Esophagus muscularis mucosa (tissue), 4 donors: ENCODE data around the gene GAREM1. TPM values are rescaled to one million over a fixed set of nuclear protein-coding genes. Genes with fewer than 3 reads are reported as not detected.

Source experiments
- DNase-seq: peaks from one replicate; pipeline ENCODE4 v3.0.0-alpha.2; 2017; ENCODE audit errors: extremely low spot score
- H3K27ac ChIP-seq, 4 donors: fragments of 200-600 bp; sonication (generic); replicated peaks in 1 of 4; 1 replicate in 3 of 4; 2 replicates in 1 of 4; pipeline ENCODE4 v1.5.1; 2016 to 2019; ENCODE audit warnings: mild to moderate bottlenecking in 1 of 4
- H3K27me3 ChIP-seq, 4 donors: fragments of 200-600 bp; sonication (generic); one replicate each; pipeline versions ENCODE4 v1.5.1 to v1.6.0; 2016 to 2019
- H3K36me3 ChIP-seq, 4 donors: fragments of 200-600 bp; sonication (generic); one replicate each; pipeline ENCODE4 v1.5.1; 2016 to 2019
- H3K4me1 ChIP-seq, 4 donors: fragments of 200-600 bp; sonication (generic); one replicate each; pipeline ENCODE4 v1.5.1; 2016 to 2019
- H3K4me3 ChIP-seq, 4 donors: fragments of 200-600 bp; sonication (generic); 1 replicate in 2 of 4; 2 replicates in 2 of 4; pipeline ENCODE4 v1.5.1; 2016 to 2019; ENCODE audit warnings: mild to moderate bottlenecking in 4 of 4, moderate library complexity in 1 of 4
- H3K9me3 ChIP-seq, 4 donors: fragments of 200-600 bp; sonication (generic); 1 replicate in 3 of 4; 2 replicates in 1 of 4; pipeline ENCODE4 v1.5.1; 2016 to 2019
- EP300 ChIP-seq: sonication (generic); formaldehyde crosslinking; IDR thresholded peaks from one replicate; pipeline ENCODE4 v1.6.1; 2017; ENCODE audit warnings: antibody characterized with exemption
- POLR2A ChIP-seq: fragments of 450-650 bp; IDR thresholded peaks from one replicate; pipeline ENCODE4 v1.6.1; 2017; ENCODE audit warnings: antibody characterized with exemption, moderate library complexity, mild to moderate bottlenecking, low read depth
- POLR2AphosphoS5 ChIP-seq, 2 donors: sonication (generic); formaldehyde crosslinking; IDR thresholded peaks; one replicate each; pipeline ENCODE4 v1.6.1; 2017; ENCODE audit warnings: antibody characterized with exemption in 2 of 2
- WGBS: methylation state at CpG from one replicate; pipeline ENCODE4 v1.1.5; 2018; 5-methylcytosine and 5-hydroxymethylcytosine counted together
- intact Hi-C: fragments of 100-400 bp; cut with DNase I; formaldehyde crosslinking; loops from one replicate; pipeline ENCODE4 v1.15.1; 2023
- total RNA-seq, 4 donors: library from RNA; depleted of rRNA; stranded (reverse); fragments of >200 nt; gene quantifications; one replicate each; pipeline versions ENCODE4 v1.1.0 to v1.2.1, GENCODE V29; 2016
- TF ChIP-seq, protein P1 (sequence below), 3 experiments: fragments of 200-600 bp in 2 of 3; fragments of 450-650 bp in 1 of 3; sonication (generic) in 2 of 3; IDR thresholded peaks; one replicate each; pipeline ENCODE4 v1.5.1; 2017 to 2019; ENCODE audit warnings: antibody characterized with exemption in 3 of 3, mild to moderate bottlenecking in 2 of 3, moderate library complexity in 1 of 3

Gene GAREM1
- total RNA-seq, 4 donors from 2014 or later, result 7.0 to 11.6 (median 9.8) TPM

GRCh38 chr18:32276256-32276655, 194.4 kb downstream of the GAREM1 start:
- Histone ChIP-seq H3K27me3 (no peaks in the 10 kb centered on the region), H3K27ac (no peak overlapping the region), H3K4me3 (no peak overlapping the region), H3K9me3 (no peaks in the 10 kb centered on the region), H3K4me1 (peaks cover 0 to 28% (median 17%) of the 10 kb centered on the region in 4 donors), H3K36me3 (no peaks in the 10 kb centered on the region)
- no peak for DNase-seq
- intact Hi-C loops, result loop anchor here (2.0 kb wide), 1 partner anchor 275 kb away; no protein-coding TSS in a partner anchor
- 97% methylated on average over 2 of the region's 2 CpGs for WGBS
- TF ChIP-seq POLR2AphosphoS5 (IDR thresholded peaks at IDR 0.05) (no peak), POLR2A (no peak), EP300 (no peak)
- TF ChIP-seq, protein P1, sequence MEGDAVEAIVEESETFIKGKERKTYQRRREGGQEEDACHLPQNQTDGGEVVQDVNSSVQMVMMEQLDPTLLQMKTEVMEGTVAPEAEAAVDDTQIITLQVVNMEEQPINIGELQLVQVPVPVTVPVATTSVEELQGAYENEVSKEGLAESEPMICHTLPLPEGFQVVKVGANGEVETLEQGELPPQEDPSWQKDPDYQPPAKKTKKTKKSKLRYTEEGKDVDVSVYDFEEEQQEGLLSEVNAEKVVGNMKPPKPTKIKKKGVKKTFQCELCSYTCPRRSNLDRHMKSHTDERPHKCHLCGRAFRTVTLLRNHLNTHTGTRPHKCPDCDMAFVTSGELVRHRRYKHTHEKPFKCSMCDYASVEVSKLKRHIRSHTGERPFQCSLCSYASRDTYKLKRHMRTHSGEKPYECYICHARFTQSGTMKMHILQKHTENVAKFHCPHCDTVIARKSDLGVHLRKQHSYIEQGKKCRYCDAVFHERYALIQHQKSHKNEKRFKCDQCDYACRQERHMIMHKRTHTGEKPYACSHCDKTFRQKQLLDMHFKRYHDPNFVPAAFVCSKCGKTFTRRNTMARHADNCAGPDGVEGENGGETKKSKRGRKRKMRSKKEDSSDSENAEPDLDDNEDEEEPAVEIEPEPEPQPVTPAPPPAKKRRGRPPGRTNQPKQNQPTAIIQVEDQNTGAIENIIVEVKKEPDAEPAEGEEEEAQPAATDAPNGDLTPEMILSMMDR (IDR thresholded peaks at IDR 0.05), result no peak

GRCh38 chr18:32275221-32275620, 195.5 kb downstream of the GAREM1 start:
- Histone ChIP-seq H3K9me3 (no peaks in the 10 kb centered on the region), H3K36me3 (peaks cover 0 to 3% (median under 1%) of the 10 kb centered on the region in 4 donors), H3K4me3 (no peak overlapping the region), H3K4me1 (peaks cover 0 to 18% (median 7%) of the 10 kb centered on the region in 4 donors), H3K27ac (no peak overlapping the region), H3K27me3 (no peaks in the 10 kb centered on the region)
- DNase-seq, result no peak
- intact Hi-C loops, result no loop called here
- TF ChIP-seq POLR2A, result no peak
- TF ChIP-seq, protein P1 (IDR thresholded peaks at IDR 0.05), result no peak
- no peak for TF ChIP-seq EP300
- TF ChIP-seq POLR2AphosphoS5 (IDR thresholded peaks at IDR 0.05), result no peak
- WGBS, result 96% methylated on average over 8 of the region's 8 CpGs

DNA sequence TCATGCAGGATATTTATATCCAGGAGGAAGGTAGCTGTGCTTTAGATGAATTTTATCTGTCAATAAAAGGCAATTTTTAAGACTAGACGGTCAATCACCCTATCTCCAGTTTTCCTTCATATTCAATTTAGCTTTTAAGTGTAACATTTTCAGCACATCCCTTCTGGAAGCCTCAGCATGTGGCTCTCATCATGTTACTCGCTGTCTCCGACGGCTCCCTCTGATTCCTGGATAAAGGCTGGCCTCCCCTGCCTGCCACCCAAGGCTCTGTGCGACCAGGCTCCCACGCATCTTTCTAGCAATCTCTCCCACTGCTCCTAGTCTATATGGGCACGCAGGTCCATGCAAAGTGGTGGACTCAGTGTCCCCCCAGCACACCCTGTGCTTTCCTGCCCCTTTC, 196.4 kb downstream of the GAREM1 start:
- WGBS, result 78% methylated on average over 7 of the region's 7 CpGs

GRCh38 chr18:32271672-32272208, 198.9 kb downstream of the GAREM1 start:
- no peaks in the 10 kb centered on the region for H3K9me3 ChIP-seq
- no peak overlapping the region for H3K27ac ChIP-seq
- TF ChIP-seq EP300, result no peak
- TF ChIP-seq, protein P1 (IDR thresholded peaks at IDR 0.05), result peak; percentile 69 to 70 (median 70)
- TF ChIP-seq POLR2AphosphoS5 (IDR thresholded peaks at IDR 0.05), result no peak
- no peaks in the 10 kb centered on the region for H3K27me3 ChIP-seq
- H3K4me3 ChIP-seq, result no peak overlapping the region
- H3K36me3 ChIP-seq, result peaks cover 19 to 38% (median 27%) of the 10 kb centered on the region in 4 donors
- 56% methylated on average over 5 of the region's 5 CpGs for WGBS
- H3K4me1 ChIP-seq, result peaks cover 0 to 8% (median 3%) of the 10 kb centered on the region in 4 donors
- intact Hi-C loops, result loop anchor here (1.0 to 5.0 kb wide), 3 partner anchors 114 to 281 kb away; no protein-coding TSS in a partner anchor
- DNase-seq, result no peak

More for the DNA sequence above, 196.4 kb downstream of the GAREM1 start:
- intact Hi-C loops, result loop anchor here (5.0 kb wide), 1 partner anchor 117 kb away; no protein-coding TSS in a partner anchor
- Histone ChIP-seq H3K4me3 (no peak overlapping the region), H3K4me1 (peaks cover 0 to 16% (median 3%) of the 10 kb centered on the region in 4 donors), H3K9me3 (no peaks in the 10 kb centered on the region), H3K27ac (no peak overlapping the region), H3K36me3 (peaks cover 0 to 12% (median 9%) of the 10 kb centered on the region in 4 donors), H3K27me3 (no peaks in the 10 kb centered on the region)
- no peak for DNase-seq
- TF ChIP-seq POLR2A (no peak), EP300 (no peak), POLR2AphosphoS5 (IDR thresholded peaks at IDR 0.05) (no peak)
- TF ChIP-seq, protein P1 (IDR thresholded peaks at IDR 0.05), result no peak
